ENCODE measurements around the gene PTPRN2.

DNA sequence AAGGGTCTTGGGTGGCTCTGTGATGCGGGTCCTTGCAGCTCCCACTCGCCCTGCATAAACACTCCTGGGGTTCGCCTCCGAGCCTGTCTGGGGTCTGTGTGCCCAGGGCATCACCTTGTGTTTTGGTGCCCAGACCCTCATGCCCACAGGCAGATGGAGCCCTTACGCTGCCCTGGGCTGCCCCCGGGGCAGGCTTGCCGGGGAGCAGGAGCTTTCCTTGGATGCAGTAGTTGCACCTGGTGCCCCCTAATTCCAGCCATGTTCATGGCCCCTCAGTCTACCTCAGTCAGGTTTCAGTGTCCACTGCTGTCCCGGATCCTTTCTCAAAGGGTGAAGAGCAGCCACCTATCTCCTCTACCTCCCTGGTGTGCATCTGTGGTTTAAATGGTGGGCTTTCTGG, 396.0 kb downstream of the PTPRN2 start:
- TF ChIP-seq, protein P1, sequence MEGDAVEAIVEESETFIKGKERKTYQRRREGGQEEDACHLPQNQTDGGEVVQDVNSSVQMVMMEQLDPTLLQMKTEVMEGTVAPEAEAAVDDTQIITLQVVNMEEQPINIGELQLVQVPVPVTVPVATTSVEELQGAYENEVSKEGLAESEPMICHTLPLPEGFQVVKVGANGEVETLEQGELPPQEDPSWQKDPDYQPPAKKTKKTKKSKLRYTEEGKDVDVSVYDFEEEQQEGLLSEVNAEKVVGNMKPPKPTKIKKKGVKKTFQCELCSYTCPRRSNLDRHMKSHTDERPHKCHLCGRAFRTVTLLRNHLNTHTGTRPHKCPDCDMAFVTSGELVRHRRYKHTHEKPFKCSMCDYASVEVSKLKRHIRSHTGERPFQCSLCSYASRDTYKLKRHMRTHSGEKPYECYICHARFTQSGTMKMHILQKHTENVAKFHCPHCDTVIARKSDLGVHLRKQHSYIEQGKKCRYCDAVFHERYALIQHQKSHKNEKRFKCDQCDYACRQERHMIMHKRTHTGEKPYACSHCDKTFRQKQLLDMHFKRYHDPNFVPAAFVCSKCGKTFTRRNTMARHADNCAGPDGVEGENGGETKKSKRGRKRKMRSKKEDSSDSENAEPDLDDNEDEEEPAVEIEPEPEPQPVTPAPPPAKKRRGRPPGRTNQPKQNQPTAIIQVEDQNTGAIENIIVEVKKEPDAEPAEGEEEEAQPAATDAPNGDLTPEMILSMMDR (IDR thresholded peaks at IDR 0.05): no peak
- no peak for TF ChIP-seq POLR2A (IDR thresholded peaks at IDR 0.05)

All from sigmoid colon (tissue), 3 donors.